ENCODE results near the gene CKS1B.

GRCh38 chr1:155014709-155015508 lies 40.4 kb downstream of the CKS1B start:
- no peak for TF ChIP-seq EZH2phosphoT487 (IDR thresholded peaks at IDR 0.05; ENCODE audit: low read length)
- TF ChIP-seq, protein P1, sequence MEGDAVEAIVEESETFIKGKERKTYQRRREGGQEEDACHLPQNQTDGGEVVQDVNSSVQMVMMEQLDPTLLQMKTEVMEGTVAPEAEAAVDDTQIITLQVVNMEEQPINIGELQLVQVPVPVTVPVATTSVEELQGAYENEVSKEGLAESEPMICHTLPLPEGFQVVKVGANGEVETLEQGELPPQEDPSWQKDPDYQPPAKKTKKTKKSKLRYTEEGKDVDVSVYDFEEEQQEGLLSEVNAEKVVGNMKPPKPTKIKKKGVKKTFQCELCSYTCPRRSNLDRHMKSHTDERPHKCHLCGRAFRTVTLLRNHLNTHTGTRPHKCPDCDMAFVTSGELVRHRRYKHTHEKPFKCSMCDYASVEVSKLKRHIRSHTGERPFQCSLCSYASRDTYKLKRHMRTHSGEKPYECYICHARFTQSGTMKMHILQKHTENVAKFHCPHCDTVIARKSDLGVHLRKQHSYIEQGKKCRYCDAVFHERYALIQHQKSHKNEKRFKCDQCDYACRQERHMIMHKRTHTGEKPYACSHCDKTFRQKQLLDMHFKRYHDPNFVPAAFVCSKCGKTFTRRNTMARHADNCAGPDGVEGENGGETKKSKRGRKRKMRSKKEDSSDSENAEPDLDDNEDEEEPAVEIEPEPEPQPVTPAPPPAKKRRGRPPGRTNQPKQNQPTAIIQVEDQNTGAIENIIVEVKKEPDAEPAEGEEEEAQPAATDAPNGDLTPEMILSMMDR (IDR thresholded peaks at IDR 0.05; ENCODE audit: low read length): no peak
- no peak for TF ChIP-seq EZH2 (optimal IDR thresholded peaks at IDR 0.05; ENCODE audit: low read depth, low read length)
